Medulla oblongata (tissue), 1 donor: ENCODE measurements around the gene FBXO3.

Experiments
- DNase-seq: peaks from one replicate; pipeline ENCODE4 v3.0.0-alpha.2; 2015; ENCODE audit errors: extremely low spot score

The FBXO3 gene

GRCh38 chr11:33701302-33702230 is 72.8 kb downstream of the FBXO3 start:
- peak; percentile 88 for DNase-seq

GRCh38 chr11:33700502-33701271 is 73.6 kb downstream of the FBXO3 start, which contains the start of gene C11orf91:
Gene C11orf91 (minus strand): TSS chr11:33700826. CDS start chr11:33700740, 86 bp downstream.
- peak; percentile 93 for DNase-seq

DNA sequence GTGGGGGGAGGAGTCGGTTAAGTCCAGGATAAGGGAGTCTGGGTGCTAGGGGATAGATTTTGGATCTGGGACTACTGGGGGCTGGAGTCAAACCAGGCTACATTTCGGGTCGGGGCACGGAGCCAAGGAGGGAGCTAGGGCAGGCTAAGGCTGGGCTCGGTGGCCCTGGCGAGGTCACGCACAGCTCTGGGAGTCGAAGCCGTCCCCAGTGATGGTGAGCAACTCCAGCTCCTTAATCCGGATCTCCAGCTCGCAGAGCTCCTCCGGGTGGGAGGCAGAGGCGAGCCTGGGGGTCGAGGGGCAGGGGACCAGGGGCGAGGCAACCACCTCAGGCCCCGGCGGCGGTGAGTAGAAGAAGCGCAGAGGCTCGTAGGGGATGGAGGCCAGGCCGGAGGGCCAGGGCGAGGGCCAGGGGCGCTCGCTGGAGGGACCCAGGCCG is 74.2 kb downstream of the FBXO3 start:
- no peak for DNase-seq

DNA sequence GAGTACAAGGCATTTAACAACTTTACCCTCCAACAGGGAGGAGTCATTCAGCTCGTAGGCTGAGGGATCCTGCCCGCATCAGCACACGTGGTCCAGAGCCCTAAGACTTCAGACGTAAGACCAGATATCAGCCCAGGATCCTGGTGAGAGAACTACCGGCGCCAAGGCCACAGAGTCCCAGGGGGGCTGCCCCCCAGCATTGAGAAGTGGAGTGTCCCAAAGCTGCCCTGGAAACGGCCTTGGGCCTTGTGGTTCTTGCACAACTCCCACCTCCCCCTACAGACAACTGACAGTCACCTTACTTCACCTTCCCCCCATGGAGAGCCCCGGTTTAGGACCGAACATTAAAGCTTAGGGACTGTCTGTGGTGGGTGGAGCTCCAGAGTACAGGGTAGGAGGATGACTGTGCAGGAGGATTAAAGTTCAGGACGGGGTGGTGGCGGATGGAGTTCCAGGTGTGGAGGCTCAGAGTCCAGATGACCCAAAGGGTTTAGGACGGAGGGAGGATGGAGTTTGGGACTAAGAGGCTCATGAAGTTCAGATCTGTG is 74.7 kb downstream of the FBXO3 start:
- no peak for DNase-seq

DNA sequence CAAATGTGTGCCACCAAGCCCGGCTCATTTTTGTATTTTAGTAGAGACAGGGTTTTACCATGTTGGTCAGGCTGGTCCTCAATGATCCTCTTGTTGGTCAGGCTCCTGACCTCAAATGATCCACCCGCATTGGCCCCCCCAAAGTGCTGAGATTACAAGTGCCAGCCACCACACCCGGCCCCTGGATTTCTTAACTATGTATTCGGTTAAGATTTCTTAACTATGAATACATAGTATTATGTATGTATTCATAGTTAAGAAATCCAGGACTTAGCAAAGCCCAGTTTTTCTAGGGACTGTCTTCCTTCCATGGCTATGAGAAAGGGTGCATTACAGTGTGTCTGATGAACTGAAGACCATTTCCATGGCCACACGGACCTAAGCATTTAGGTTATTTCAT is 75.4 kb downstream of the FBXO3 start:
- DNase-seq = no peak

GRCh38 chr11:33697997-33698396 is 76.3 kb downstream of the FBXO3 start:
- peak; percentile 36 for DNase-seq

GRCh38 chr11:33696931-33697638 is 77.2 kb downstream of the FBXO3 start:
- DNase-seq = no peak

- no peak for DNase-seq
Observed at GRCh38 chr11:33696411-33696810, 77.9 kb downstream of the FBXO3 start.

DNA sequence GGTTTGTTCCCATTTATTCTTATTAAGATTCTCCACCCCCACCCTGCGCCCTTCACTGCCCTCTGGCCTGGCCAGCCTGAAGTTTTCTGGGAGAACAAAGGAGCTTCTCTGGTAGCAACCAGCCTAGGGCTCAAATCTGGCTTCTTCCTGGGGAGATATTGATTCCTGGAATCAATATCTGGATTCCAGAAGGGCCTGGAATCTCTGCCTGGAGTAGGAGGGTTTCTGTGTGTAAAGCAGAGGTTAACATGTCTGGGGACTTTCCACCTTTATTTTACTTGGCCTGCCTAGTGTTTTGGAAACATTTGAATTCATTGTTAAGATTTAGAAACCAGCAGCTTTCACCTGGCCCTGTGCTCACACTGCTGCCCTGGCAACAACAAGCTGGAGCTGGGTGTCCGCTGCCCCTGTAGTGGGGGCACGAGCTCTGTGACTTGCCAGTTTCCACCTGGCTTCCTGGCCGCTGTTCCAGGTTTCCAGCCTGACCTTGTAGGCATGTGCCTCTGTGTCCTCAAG is 79.2 kb downstream of the FBXO3 start:
- DNase-seq = no peak

DNA sequence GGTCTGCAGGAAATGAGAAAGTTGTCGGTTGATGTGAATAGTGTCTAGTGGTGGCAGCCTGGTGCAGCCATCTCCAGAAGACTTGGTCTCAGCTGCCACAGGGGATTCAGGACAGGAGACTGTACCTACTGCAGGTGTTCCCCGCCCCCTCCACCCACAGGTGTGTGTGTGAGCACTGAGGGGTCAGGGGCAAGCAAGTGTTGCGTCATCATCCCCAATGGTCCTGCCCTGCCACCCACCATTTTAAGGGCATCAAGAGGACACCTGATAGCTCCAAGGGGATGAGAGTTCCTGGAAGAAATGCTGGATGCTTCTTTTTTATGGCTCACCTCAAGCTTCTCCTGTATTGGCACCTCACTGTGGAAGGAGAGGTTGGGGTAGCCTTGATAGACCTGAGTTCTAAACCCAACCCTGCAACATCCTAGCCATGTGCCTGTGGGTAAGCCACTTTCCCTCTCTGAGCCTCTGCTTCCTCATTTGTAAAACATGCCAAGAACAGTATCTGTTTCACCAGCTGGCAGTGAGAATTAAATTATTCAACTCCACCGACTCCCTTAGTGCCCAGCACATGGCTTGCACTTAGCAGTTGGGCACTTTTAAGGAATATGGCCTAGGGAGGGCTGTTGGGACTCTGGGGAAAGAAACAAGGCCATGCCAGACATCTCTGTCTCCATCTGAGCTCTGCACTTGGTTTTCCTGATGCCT is 79.8 kb downstream of the FBXO3 start:
- no peak for DNase-seq

- no peak for DNase-seq
Observed at GRCh38 chr11:33692541-33692940, 81.8 kb downstream of the FBXO3 start.

- DNase-seq = peak; percentile 90
Observed at GRCh38 chr11:33692013-33692504, 82.3 kb downstream of the FBXO3 start.

DNA sequence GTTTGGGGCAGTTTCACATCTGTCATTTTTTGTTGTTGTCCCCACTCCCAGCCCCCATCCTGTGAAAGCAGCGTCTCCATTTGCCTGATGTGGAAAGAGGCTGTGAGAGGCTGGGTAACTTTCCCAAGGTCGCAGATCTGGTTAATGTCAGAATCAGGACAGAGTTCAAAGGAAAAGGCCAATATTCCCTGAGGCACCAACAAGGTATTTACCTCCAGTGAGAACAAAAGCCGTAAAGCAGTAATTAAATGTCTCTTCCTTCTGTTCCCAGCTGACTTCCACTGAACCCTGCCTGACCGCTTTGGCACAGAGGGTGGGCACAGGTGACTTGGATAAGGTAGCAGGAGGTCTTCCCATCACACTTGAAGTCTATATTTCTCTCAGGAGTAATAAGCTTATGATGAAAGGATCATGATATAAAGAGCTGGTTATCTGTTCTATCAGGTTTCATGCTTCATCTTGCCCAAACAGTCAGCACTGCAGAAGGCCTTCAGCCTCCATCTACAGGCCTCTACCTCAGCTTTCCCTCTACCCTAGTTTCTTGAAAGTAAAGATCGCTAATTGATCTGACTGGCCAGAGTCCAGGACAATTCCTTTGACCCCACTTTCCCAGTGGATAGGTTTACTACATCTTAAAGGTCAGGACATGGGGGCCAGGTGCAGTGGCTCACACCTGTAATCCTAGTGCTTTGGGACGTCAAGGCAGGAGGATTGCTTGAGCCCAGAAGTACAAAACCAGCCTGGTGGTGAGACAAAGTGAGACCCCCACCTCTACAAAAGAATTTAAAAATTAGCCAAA is 83.1 kb downstream of the FBXO3 start:
- no peak for DNase-seq
